GM23338 (cell line): ENCODE measurements around the gene TTLL9. TPM values are rescaled to one million over a fixed set of nuclear protein-coding genes. Genes with fewer than 3 reads are reported as not detected.

Experiments
- ATAC-seq: fragments of 200-7000 bp; cut with Tn5 transposase; 3 replicates; pipeline ENCODE4 v1.9.1; 2020
- DNase-seq: peaks from one replicate; pipeline ENCODE4 v3.0.0-alpha.2; 2015; ENCODE audit warnings: low spot score
- H2AFZ ChIP-seq: fragments of 200-600 bp; sonication (generic); 2 replicates; pipeline ENCODE4 v1.8.0; 2016; ENCODE audit warnings: antibody characterized with exemption, mild to moderate bottlenecking, moderate library complexity
- H3F3A ChIP-seq: fragments of 200-600 bp; sonication (generic); replicated peaks from 2 replicates; pipeline ENCODE4 v1.8.0; 2017; ENCODE audit warnings: antibody characterized with exemption, mixed run types, low read depth
- H3K27ac ChIP-seq: fragments of 200-600 bp; sonication (generic); 2 replicates; pipeline ENCODE4 v1.6.1; 2016; ENCODE audit warnings: low read depth
- H3K27me3 ChIP-seq: fragments of 200-600 bp; sonication (generic); 2 replicates; pipeline ENCODE4 v1.8.0; 2016; ENCODE audit warnings: mild to moderate bottlenecking, mixed run types, moderate library complexity; ENCODE audit not compliant: insufficient read depth
- H3K36me3 ChIP-seq: fragments of 200-600 bp; sonication (generic); 2 replicates; pipeline ENCODE4 v1.8.0; 2016; ENCODE audit warnings: mild to moderate bottlenecking; ENCODE audit not compliant: insufficient read depth
- H3K4me1 ChIP-seq: fragments of 200-600 bp; sonication (generic); 2 replicates; pipeline ENCODE4 v1.8.0; 2016; ENCODE audit warnings: mild to moderate bottlenecking, moderate library complexity; ENCODE audit not compliant: insufficient read depth
- H3K4me2 ChIP-seq: fragments of 200-600 bp; sonication (generic); 2 replicates; pipeline ENCODE4 v1.7.1; 2017; ENCODE audit warnings: mixed run types
- H3K4me3 ChIP-seq: fragments of 200-600 bp; sonication (generic); 2 replicates; pipeline ENCODE4 v1.6.1; 2016; ENCODE audit warnings: mixed run types
- H3K79me2 ChIP-seq: fragments of 200-600 bp; sonication (generic); replicated peaks from 2 replicates; pipeline ENCODE4 v1.8.0; 2017; ENCODE audit warnings: mild to moderate bottlenecking; ENCODE audit not compliant: insufficient read depth
- H3K9me2 ChIP-seq: fragments of 200-600 bp; sonication (generic); 2 replicates; pipeline ENCODE4 v1.8.0; 2017; ENCODE audit not compliant: insufficient read depth
- H4K20me1 ChIP-seq: fragments of 200-600 bp; sonication (generic); replicated peaks from 2 replicates; pipeline ENCODE4 v1.8.0; 2017; ENCODE audit warnings: mild to moderate bottlenecking; ENCODE audit not compliant: insufficient read depth
- H3K27ac Mint-ChIP-seq: 2 replicates; pipeline ENCODE4 v1.8.0; 2020; ENCODE audit warnings: inconsistent platforms, mild to moderate bottlenecking, moderate library complexity, mixed read lengths
- H3K27me3 Mint-ChIP-seq: 3 replicates; pipeline ENCODE4 v1.8.0; 2022; ENCODE audit warnings: low read depth, mild to moderate bottlenecking, moderate library complexity, mixed read lengths, inconsistent platforms; ENCODE audit not compliant: insufficient read depth, poor library complexity
- H3K36me3 Mint-ChIP-seq: 3 replicates; pipeline ENCODE4 v1.8.0; 2021; ENCODE audit warnings: low read depth, mild to moderate bottlenecking, inconsistent platforms, moderate library complexity, mixed read lengths
- H3K4me1 Mint-ChIP-seq: 3 replicates; pipeline ENCODE4 v1.8.0; 2020; ENCODE audit warnings: mild to moderate bottlenecking, inconsistent platforms, mixed read lengths
- H3K4me3 Mint-ChIP-seq: 3 replicates; pipeline ENCODE4 v1.8.0; 2021; ENCODE audit warnings: moderate library complexity, mild to moderate bottlenecking, inconsistent platforms, mixed read lengths
- H3K9me3 Mint-ChIP-seq: 3 replicates; pipeline ENCODE4 v1.8.0; 2020; ENCODE audit warnings: moderate library complexity, mild to moderate bottlenecking, inconsistent platforms, mixed read lengths
- CREB1 ChIP-seq: fragments of 250-450 bp; sonication (Bioruptor Pico); IDR thresholded peaks from 2 replicates; pipeline ENCODE4 v1.5.0; 2020; ENCODE audit warnings: low read depth, mild to moderate bottlenecking, moderate library complexity
- ETS1 ChIP-seq: IDR thresholded peaks from 2 replicates; pipeline ENCODE4 v1.6.1; 2016; ENCODE audit warnings: antibody characterized with exemption
- EZH2 ChIP-seq: fragments of 200-600 bp; sonication (generic); IDR thresholded peaks from one replicate; pipeline ENCODE4 v1.8.0; 2017; ENCODE audit warnings: antibody characterized with exemption, mild to moderate bottlenecking, low read depth; ENCODE audit not compliant: unreplicated experiment
- EZH2phosphoT487 ChIP-seq: fragments of 200-600 bp; sonication (generic); IDR thresholded peaks from one replicate; pipeline ENCODE4 v1.8.1; 2018; ENCODE audit warnings: antibody characterized with exemption; ENCODE audit not compliant: unreplicated experiment
- JUNB ChIP-seq: IDR thresholded peaks from one replicate; pipeline ENCODE4 v1.6.1; 2016; ENCODE audit warnings: antibody characterized with exemption; ENCODE audit not compliant: unreplicated experiment
- POLR2AphosphoS5 ChIP-seq: IDR thresholded peaks from 2 replicates; pipeline ENCODE4 v1.6.1; 2016; ENCODE audit warnings: antibody characterized with exemption, low read depth
- STAT1 ChIP-seq: IDR thresholded peaks from one replicate; pipeline ENCODE4 v1.6.1; 2016; ENCODE audit warnings: antibody characterized with exemption; ENCODE audit not compliant: unreplicated experiment
- ZNF331 ChIP-seq: fragments of 250-450 bp; sonication (Bioruptor Pico); IDR thresholded peaks from 2 replicates; pipeline ENCODE4 v1.5.0; 2020; ENCODE audit warnings: low read depth, mild to moderate bottlenecking, moderate library complexity
- polyA plus RNA-seq: library from polyadenylated mRNA; unstranded; fragments of >200 nt; fragmentation: Nextera tagmentation; extraction: Ambion mirVana; gene quantifications from 2 replicates; pipeline ENCODE4 v1.2.1, GENCODE V29; 2016
- total RNA-seq: library from RNA; depleted of rRNA; stranded (reverse); fragments of >200 nt; shearing (Covaris generic); gene quantifications from 2 replicates; pipeline ENCODE4 v1.2.3, GENCODE V29; 2014
- TF ChIP-seq, protein P1 (sequence below), 2 experiments: fragments of 200-600 bp in 1 of 2; sonication (generic) in 1 of 2; conservative IDR thresholded peaks; 2 replicates each; pipeline versions ENCODE4 v1.5.1 to v1.6.1; 2016 to 2017; ENCODE audit warnings: antibody characterized with exemption in 2 of 2, low read depth in 2 of 2, mild to moderate bottlenecking in 2 of 2, moderate library complexity in 1 of 2
- TF ChIP-seq, protein P2 (sequence below): IDR thresholded peaks from one replicate; pipeline ENCODE4 v1.6.1; 2018; ENCODE audit warnings: antibody characterized with exemption; ENCODE audit not compliant: unreplicated experiment

The TTLL9 gene
- total and polyA plus RNA-seq, 2 experiments from 2014 or later: not detected

GRCh38 chr20:31890646-31891045, 20.2 kb downstream of the TTLL9 start:
- ATAC-seq: no peak
- H3K4me2 ChIP-seq: no peak overlapping the region
- peaks cover under 1% of the 10 kb centered on the region; the same call in 1 of the 2 replicates for H3K4me1 ChIP-seq
- TF ChIP-seq, protein P1, sequence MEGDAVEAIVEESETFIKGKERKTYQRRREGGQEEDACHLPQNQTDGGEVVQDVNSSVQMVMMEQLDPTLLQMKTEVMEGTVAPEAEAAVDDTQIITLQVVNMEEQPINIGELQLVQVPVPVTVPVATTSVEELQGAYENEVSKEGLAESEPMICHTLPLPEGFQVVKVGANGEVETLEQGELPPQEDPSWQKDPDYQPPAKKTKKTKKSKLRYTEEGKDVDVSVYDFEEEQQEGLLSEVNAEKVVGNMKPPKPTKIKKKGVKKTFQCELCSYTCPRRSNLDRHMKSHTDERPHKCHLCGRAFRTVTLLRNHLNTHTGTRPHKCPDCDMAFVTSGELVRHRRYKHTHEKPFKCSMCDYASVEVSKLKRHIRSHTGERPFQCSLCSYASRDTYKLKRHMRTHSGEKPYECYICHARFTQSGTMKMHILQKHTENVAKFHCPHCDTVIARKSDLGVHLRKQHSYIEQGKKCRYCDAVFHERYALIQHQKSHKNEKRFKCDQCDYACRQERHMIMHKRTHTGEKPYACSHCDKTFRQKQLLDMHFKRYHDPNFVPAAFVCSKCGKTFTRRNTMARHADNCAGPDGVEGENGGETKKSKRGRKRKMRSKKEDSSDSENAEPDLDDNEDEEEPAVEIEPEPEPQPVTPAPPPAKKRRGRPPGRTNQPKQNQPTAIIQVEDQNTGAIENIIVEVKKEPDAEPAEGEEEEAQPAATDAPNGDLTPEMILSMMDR (conservative IDR thresholded peaks at IDR 0.05; ENCODE audit: low read depth in 2 of 2): no peak
- no peak for TF ChIP-seq EZH2
- no peak for TF ChIP-seq POLR2AphosphoS5
- TF ChIP-seq STAT1: no peak
- no peak for TF ChIP-seq JUNB
- TF ChIP-seq, protein P2, sequence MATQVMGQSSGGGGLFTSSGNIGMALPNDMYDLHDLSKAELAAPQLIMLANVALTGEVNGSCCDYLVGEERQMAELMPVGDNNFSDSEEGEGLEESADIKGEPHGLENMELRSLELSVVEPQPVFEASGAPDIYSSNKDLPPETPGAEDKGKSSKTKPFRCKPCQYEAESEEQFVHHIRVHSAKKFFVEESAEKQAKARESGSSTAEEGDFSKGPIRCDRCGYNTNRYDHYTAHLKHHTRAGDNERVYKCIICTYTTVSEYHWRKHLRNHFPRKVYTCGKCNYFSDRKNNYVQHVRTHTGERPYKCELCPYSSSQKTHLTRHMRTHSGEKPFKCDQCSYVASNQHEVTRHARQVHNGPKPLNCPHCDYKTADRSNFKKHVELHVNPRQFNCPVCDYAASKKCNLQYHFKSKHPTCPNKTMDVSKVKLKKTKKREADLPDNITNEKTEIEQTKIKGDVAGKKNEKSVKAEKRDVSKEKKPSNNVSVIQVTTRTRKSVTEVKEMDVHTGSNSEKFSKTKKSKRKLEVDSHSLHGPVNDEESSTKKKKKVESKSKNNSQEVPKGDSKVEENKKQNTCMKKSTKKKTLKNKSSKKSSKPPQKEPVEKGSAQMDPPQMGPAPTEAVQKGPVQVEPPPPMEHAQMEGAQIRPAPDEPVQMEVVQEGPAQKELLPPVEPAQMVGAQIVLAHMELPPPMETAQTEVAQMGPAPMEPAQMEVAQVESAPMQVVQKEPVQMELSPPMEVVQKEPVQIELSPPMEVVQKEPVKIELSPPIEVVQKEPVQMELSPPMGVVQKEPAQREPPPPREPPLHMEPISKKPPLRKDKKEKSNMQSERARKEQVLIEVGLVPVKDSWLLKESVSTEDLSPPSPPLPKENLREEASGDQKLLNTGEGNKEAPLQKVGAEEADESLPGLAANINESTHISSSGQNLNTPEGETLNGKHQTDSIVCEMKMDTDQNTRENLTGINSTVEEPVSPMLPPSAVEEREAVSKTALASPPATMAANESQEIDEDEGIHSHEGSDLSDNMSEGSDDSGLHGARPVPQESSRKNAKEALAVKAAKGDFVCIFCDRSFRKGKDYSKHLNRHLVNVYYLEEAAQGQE: no peak
- H3K79me2 ChIP-seq: no peaks in the 10 kb centered on the region
- Mint-ChIP-seq H3K4me3 (no peak overlapping the region), H3K9me3 (peaks cover 58% of the 10 kb centered on the region), H3K36me3 (no peaks in the 10 kb centered on the region), H3K27ac (no peak overlapping the region), H3K4me1 (peaks cover 3% of the 10 kb centered on the region; the same call in 1 of the 3 replicates), H3K27me3 (peaks cover 2% of the 10 kb centered on the region)
- no peaks in the 10 kb centered on the region; the same call in 1 of the 2 replicates for H4K20me1 ChIP-seq
- H2AFZ ChIP-seq: peak overlapping the region; percentile 57; the same call in 1 of the 2 replicates
- DNase-seq: no peak
- H3F3A ChIP-seq: no peaks in the 10 kb centered on the region
- no peaks in the 10 kb centered on the region for H3K27me3 ChIP-seq
- no peaks in the 10 kb centered on the region for H3K36me3 ChIP-seq
- H3K9me2 ChIP-seq: no peaks in the 10 kb centered on the region
- no peak overlapping the region for H3K27ac ChIP-seq
- H3K4me3 ChIP-seq: no peak overlapping the region

GRCh38 chr20:31894980-31895675, 24.7 kb downstream of the TTLL9 start:
- H3K9me3 Mint-ChIP-seq: peaks cover 46% of the 10 kb centered on the region
- Histone ChIP-seq H4K20me1 (no peaks in the 10 kb centered on the region), H3K9me2 (0 out of 2 replicates have a peak, but pooled peaks cover 9% of the 10 kb centered on the region), H3K79me2 (no peaks in the 10 kb centered on the region), H3K4me1 (no peaks in the 10 kb centered on the region), H2AFZ (no peak overlapping the region), H3K4me2 (no peak overlapping the region), H3K36me3 (no peaks in the 10 kb centered on the region), H3F3A (no peaks in the 10 kb centered on the region), H3K27ac (no peak overlapping the region), H3K4me3 (no peak overlapping the region), H3K27me3 (no peaks in the 10 kb centered on the region)
- no peak overlapping the region for H3K4me3 Mint-ChIP-seq
- TF ChIP-seq CREB1 (CRISPR knock-in tag): peak; percentile 78
- no peak for TF ChIP-seq ZNF331 (CRISPR knock-in tag)
- no peak for TF ChIP-seq ETS1
- TF ChIP-seq, protein P2: no peak
- TF ChIP-seq STAT1: no peak
- no peak for TF ChIP-seq JUNB
- TF ChIP-seq EZH2phosphoT487: no peak
- no peak overlapping the region for H3K27ac Mint-ChIP-seq
- H3K4me1 Mint-ChIP-seq: peaks cover 3% of the 10 kb centered on the region; the same call in 1 of the 3 replicates
- peaks cover 5% of the 10 kb centered on the region for H3K27me3 Mint-ChIP-seq
- ATAC-seq (peak; percentile 96), DNase-seq (peak; percentile 89)
- H3K36me3 Mint-ChIP-seq: no peaks in the 10 kb centered on the region
